Measurements from ENCODE around the gene TRIM26. TPM values are rescaled to one million over a fixed set of nuclear protein-coding genes. Genes with fewer than 3 reads are reported as not detected.

TRIM26 gene
- total and polyA plus RNA-seq, 9 donors = 10.1 to 19.1 (median 15.4) TPM

- no peak for DNase-seq
- H3K4me1 ChIP-seq (ENCODE audit: control insufficient read depth, insufficient read depth, low read length) = peaks cover 2% of the 10 kb centered on the region
- peaks cover 12% of the 10 kb centered on the region for H3K27me3 ChIP-seq (ENCODE audit: control insufficient read depth, insufficient read depth, low read length)
- H3K36me3 ChIP-seq (ENCODE audit: control insufficient read depth, insufficient read depth, low read length) = no peaks in the 10 kb centered on the region
- H3K4me3 ChIP-seq (ENCODE audit: low read length) = no peak overlapping the region
- 50% methylated on average over 5 of the region's 12 CpGs for WGBS (ENCODE audit: insufficient coverage)
- no peaks in the 10 kb centered on the region for H3K9me3 ChIP-seq (replicated peaks; ENCODE audit: control insufficient read depth, low read depth, low read length)
- H3K27ac ChIP-seq (ENCODE audit: low read length) = no peak overlapping the region
These were observed 58.3 kb downstream of the TRIM26 start for GRCh38 chr6:30154709-30155519.

- Histone ChIP-seq H3K4me1 (ENCODE audit: control insufficient read depth, insufficient read depth, low read length) (peaks cover 2% of the 10 kb centered on the region), H3K36me3 (ENCODE audit: control insufficient read depth, insufficient read depth, low read length) (no peaks in the 10 kb centered on the region), H3K27ac (ENCODE audit: low read length) (no peak overlapping the region), H3K9me3 (replicated peaks; ENCODE audit: control insufficient read depth, low read depth, low read length) (no peaks in the 10 kb centered on the region), H3K4me3 (ENCODE audit: low read length) (no peak overlapping the region), H3K27me3 (ENCODE audit: control insufficient read depth, insufficient read depth, low read length) (peaks cover 12% of the 10 kb centered on the region)
- DNase-seq = no peak
- 88% methylated on average over 8 of the region's 17 CpGs for WGBS (ENCODE audit: insufficient coverage)
These were observed 59.1 kb downstream of the TRIM26 start for GRCh38 chr6:30154061-30154460.

GRCh38 chr6:30152910-30153610 lies 60.1 kb downstream of the TRIM26 start:
- Histone ChIP-seq H3K27me3 (ENCODE audit: control insufficient read depth, insufficient read depth, low read length) (peaks cover 12% of the 10 kb centered on the region), H3K9me3 (replicated peaks; ENCODE audit: control insufficient read depth, low read depth, low read length) (no peaks in the 10 kb centered on the region), H3K4me3 (ENCODE audit: low read length) (no peak overlapping the region), H3K27ac (ENCODE audit: low read length) (no peak overlapping the region), H3K4me1 (ENCODE audit: control insufficient read depth, insufficient read depth, low read length) (peaks cover 2% of the 10 kb centered on the region), H3K36me3 (ENCODE audit: control insufficient read depth, insufficient read depth, low read length) (no peaks in the 10 kb centered on the region)
- no CpG with 5 or more reads among the region's 3 CpGs for WGBS (ENCODE audit: insufficient coverage)
- no peak for DNase-seq

GRCh38 chr6:30152016-30152673 lies 61.1 kb downstream of the TRIM26 start:
- Histone ChIP-seq H3K27ac (ENCODE audit: low read length) (no peak overlapping the region), H3K4me1 (ENCODE audit: control insufficient read depth, insufficient read depth, low read length) (peaks cover 2% of the 10 kb centered on the region), H3K36me3 (ENCODE audit: control insufficient read depth, insufficient read depth, low read length) (no peaks in the 10 kb centered on the region), H3K9me3 (replicated peaks; ENCODE audit: control insufficient read depth, low read depth, low read length) (no peaks in the 10 kb centered on the region), H3K4me3 (ENCODE audit: low read length) (no peak overlapping the region), H3K27me3 (ENCODE audit: control insufficient read depth, insufficient read depth, low read length) (peaks cover 12% of the 10 kb centered on the region)
- 88% methylated on average over 1 of the region's 4 CpGs for WGBS (ENCODE audit: insufficient coverage)
- DNase-seq = no peak

GRCh38 chr6:30151580-30151979 lies 61.6 kb downstream of the TRIM26 start:
- 26% methylated on average over 2 of the region's 3 CpGs for WGBS (ENCODE audit: insufficient coverage)
- no peak for DNase-seq
- Histone ChIP-seq H3K9me3 (replicated peaks; ENCODE audit: control insufficient read depth, low read depth, low read length) (no peaks in the 10 kb centered on the region), H3K27me3 (ENCODE audit: control insufficient read depth, insufficient read depth, low read length) (peaks cover 10% of the 10 kb centered on the region), H3K4me1 (ENCODE audit: control insufficient read depth, insufficient read depth, low read length) (peaks cover 2% of the 10 kb centered on the region), H3K36me3 (ENCODE audit: control insufficient read depth, insufficient read depth, low read length) (no peaks in the 10 kb centered on the region), H3K27ac (ENCODE audit: low read length) (no peak overlapping the region), H3K4me3 (ENCODE audit: low read length) (no peak overlapping the region)

- no peaks in the 10 kb centered on the region for H3K4me1 ChIP-seq (ENCODE audit: control insufficient read depth, insufficient read depth, low read length)
- WGBS (ENCODE audit: insufficient coverage) = 79% methylated on average over 7 of the region's 10 CpGs
- H3K9me3 ChIP-seq (replicated peaks; ENCODE audit: control insufficient read depth, low read depth, low read length) = no peaks in the 10 kb centered on the region
- H3K36me3 ChIP-seq (ENCODE audit: control insufficient read depth, insufficient read depth, low read length) = no peaks in the 10 kb centered on the region
- H3K4me3 ChIP-seq (ENCODE audit: low read length) = no peak overlapping the region
- peaks cover 11% of the 10 kb centered on the region for H3K27me3 ChIP-seq (ENCODE audit: control insufficient read depth, insufficient read depth, low read length)
- H3K27ac ChIP-seq (ENCODE audit: low read length) = no peak overlapping the region
- no peak for DNase-seq
These were observed 62.4 kb downstream of the TRIM26 start for GRCh38 chr6:30150671-30151395.

GRCh38 chr6:30149858-30150550 lies 63.2 kb downstream of the TRIM26 start:
- Histone ChIP-seq H3K27me3 (ENCODE audit: control insufficient read depth, insufficient read depth, low read length) (peaks cover 12% of the 10 kb centered on the region), H3K9me3 (replicated peaks; ENCODE audit: control insufficient read depth, low read depth, low read length) (no peaks in the 10 kb centered on the region), H3K27ac (ENCODE audit: low read length) (no peak overlapping the region), H3K4me3 (ENCODE audit: low read length) (no peak overlapping the region), H3K4me1 (ENCODE audit: control insufficient read depth, insufficient read depth, low read length) (no peaks in the 10 kb centered on the region), H3K36me3 (ENCODE audit: control insufficient read depth, insufficient read depth, low read length) (no peaks in the 10 kb centered on the region)
- WGBS (ENCODE audit: insufficient coverage) = 52% methylated on average over 4 of the region's 7 CpGs
- DNase-seq = no peak

GRCh38 chr6:30149234-30149633 lies 64.0 kb downstream of the TRIM26 start:
- Histone ChIP-seq H3K27ac (ENCODE audit: low read length) (no peak overlapping the region), H3K9me3 (replicated peaks; ENCODE audit: control insufficient read depth, low read depth, low read length) (no peaks in the 10 kb centered on the region), H3K4me1 (ENCODE audit: control insufficient read depth, insufficient read depth, low read length) (no peaks in the 10 kb centered on the region), H3K36me3 (ENCODE audit: control insufficient read depth, insufficient read depth, low read length) (no peaks in the 10 kb centered on the region), H3K27me3 (ENCODE audit: control insufficient read depth, insufficient read depth, low read length) (peaks cover 13% of the 10 kb centered on the region), H3K4me3 (ENCODE audit: low read length) (no peak overlapping the region)
- WGBS (ENCODE audit: insufficient coverage) = no CpG with 5 or more reads among the region's 3 CpGs
- DNase-seq = no peak

- peaks cover 13% of the 10 kb centered on the region for H3K27me3 ChIP-seq (ENCODE audit: control insufficient read depth, insufficient read depth, low read length)
- 88% methylated on average over 1 of the region's 3 CpGs for WGBS (ENCODE audit: insufficient coverage)
- no peak overlapping the region for H3K27ac ChIP-seq (ENCODE audit: low read length)
- no peaks in the 10 kb centered on the region for H3K9me3 ChIP-seq (replicated peaks; ENCODE audit: control insufficient read depth, low read depth, low read length)
- DNase-seq = no peak
- no peaks in the 10 kb centered on the region for H3K36me3 ChIP-seq (ENCODE audit: control insufficient read depth, insufficient read depth, low read length)
- no peak overlapping the region for H3K4me3 ChIP-seq (ENCODE audit: low read length)
- H3K4me1 ChIP-seq (ENCODE audit: control insufficient read depth, insufficient read depth, low read length) = no peaks in the 10 kb centered on the region
These were observed 66.1 kb downstream of the TRIM26 start for GRCh38 chr6:30147096-30147495.

Data from muscle of leg (tissue), 11 donors.